ENCODE data around the gene SIRT6.

Gene SIRT6

DNA sequence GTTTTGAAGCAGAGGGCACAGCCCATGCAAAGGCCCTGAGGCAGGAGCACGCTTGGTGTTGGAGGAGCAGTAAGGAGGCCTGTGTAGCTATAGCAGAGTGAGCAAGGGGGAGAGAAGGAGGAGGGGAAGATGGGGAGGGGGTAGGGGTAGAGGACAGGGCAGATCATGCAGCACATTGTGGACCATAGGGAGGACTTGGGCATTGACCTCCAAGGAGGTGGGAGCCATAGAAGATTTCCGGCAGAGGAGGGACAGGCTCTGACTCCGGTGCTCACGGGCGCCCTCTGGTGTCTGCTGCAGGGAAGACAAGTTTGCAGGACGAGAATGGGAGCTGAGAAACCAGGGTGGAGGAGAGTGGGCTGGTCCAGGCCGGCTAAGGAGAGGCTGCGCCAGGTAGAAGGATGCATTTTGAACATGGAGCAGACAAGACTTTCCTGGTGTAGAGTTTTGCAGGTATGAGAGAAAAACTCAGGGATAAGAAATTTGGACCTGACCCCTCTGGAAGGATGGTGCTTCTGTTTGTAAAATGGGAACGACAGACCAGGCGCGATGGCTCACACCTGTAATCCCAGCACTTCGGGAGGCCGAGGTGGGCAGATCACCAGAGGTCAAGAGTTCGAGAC lies 42.6 kb downstream of the SIRT6 start:
- TF ChIP-seq TAF1 (IDR thresholded peaks at IDR 0.05; ENCODE audit: low read depth) (no peak), RAD21 (IDR thresholded peaks at IDR 0.05; ENCODE audit: low read depth) (peak; percentile 67)

DNA sequence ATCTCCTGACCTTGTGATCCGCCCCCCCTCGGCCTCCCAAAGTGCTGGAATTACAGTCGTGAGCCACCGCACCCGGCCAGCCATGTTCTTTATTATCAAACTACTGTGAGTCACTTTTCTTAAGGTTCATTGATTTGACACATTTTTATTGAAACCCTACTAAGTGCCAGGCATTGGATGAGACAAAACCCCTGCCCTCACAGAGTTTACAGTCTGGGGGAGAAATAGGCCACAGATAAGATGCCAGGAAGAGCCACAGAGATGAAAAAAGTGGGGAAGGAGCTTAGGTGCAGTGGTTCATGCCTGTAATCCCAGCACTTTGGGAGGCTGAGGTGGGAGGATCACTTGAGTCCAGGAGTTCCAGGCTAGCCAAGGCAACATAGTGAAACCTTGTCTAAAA lies 43.9 kb downstream of the SIRT6 start:
- TF ChIP-seq ZBTB7A (IDR thresholded peaks at IDR 0.05; ENCODE audit: low read depth) (no peak), RAD21 (IDR thresholded peaks at IDR 0.05; ENCODE audit: low read depth) (no peak), TAF1 (IDR thresholded peaks at IDR 0.05; ENCODE audit: low read depth) (no peak), CEBPB (IDR thresholded peaks at IDR 0.05) (no peak), USF1 (IDR thresholded peaks at IDR 0.05) (no peak), CREB1 (IDR thresholded peaks at IDR 0.05; ENCODE audit: low read depth) (no peak), EP300 (IDR thresholded peaks at IDR 0.05; ENCODE audit: borderline replicate concordance) (no peak), YY1 (IDR thresholded peaks at IDR 0.05; ENCODE audit: low read depth) (no peak), NFIC (IDR thresholded peaks at IDR 0.05) (no peak), TCF12 (IDR thresholded peaks at IDR 0.05; ENCODE audit: low read depth) (no peak), EGR1 (IDR thresholded peaks at IDR 0.05) (no peak), TEAD4 (IDR thresholded peaks at IDR 0.05) (no peak)

DNA sequence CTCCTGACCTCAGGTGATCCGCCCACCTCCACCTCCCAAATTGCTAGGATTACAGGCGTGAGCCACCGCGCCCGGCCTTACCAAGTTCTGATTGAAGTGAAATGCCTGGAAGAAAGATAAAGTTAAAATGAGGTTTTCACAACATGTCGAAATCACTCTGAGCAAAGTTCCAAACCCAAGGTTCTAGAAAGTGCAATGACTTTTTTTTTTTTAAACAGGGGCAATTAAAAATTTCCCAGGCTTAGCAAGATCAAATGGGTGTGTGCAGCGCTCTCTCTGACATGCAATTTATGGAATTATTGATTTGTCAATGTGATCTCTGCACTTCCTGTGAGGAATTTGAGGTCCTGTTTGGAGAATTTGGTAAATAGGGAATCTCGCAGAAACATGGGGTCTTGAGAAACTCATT lies 45.7 kb downstream of the SIRT6 start:
- TF ChIP-seq NFIC (IDR thresholded peaks at IDR 0.05) (no peak), TEAD4 (IDR thresholded peaks at IDR 0.05) (no peak), RAD21 (IDR thresholded peaks at IDR 0.05; ENCODE audit: low read depth) (no peak), CEBPB (IDR thresholded peaks at IDR 0.05) (no peak)

DNA sequence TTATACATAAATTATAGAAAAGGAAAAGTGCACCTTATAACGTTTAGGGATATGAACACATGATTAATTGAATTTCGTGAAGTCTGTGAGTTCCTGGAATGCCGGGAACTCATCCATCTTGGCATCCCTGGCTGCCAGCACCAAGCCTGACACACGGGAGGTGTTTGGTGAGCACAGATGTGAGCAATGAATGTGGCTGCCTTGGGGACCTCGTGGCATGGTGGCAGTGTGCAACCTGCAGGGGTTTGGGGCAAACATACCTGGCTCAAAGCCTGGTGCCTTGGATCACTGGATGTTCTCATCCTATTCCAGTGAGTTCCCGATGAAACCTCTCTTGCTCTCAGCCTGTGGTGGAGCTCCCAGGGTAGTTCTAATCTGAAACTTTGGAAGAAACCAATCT lies 48.0 kb downstream of the SIRT6 start:
- TF ChIP-seq NFIC (IDR thresholded peaks at IDR 0.05) (no peak), TEAD4 (IDR thresholded peaks at IDR 0.05) (0 out of 2 replicates have a peak, but pooled peaks have one; percentile 15)

- TF ChIP-seq NFIC (IDR thresholded peaks at IDR 0.05) = peak; percentile 34; the same call in 1 of the 2 replicates
- no peak for TF ChIP-seq CREB1 (IDR thresholded peaks at IDR 0.05; ENCODE audit: low read depth)
- peak; percentile 89 for TF ChIP-seq USF1 (IDR thresholded peaks at IDR 0.05)
- TF ChIP-seq TEAD4 (IDR thresholded peaks at IDR 0.05) = peak; percentile 73
- 0 out of 2 replicates have a peak, but pooled peaks have one; percentile 17 for TF ChIP-seq FOXM1 (IDR thresholded peaks at IDR 0.05; ENCODE audit: borderline replicate concordance, low read depth)
- no peak for TF ChIP-seq RAD21 (IDR thresholded peaks at IDR 0.05; ENCODE audit: low read depth)
- TF ChIP-seq YY1 (IDR thresholded peaks at IDR 0.05; ENCODE audit: low read depth) = no peak
- TF ChIP-seq ZBTB7A (IDR thresholded peaks at IDR 0.05; ENCODE audit: low read depth) = no peak
- TF ChIP-seq TAF1 (IDR thresholded peaks at IDR 0.05; ENCODE audit: low read depth) = no peak
- no peak for TF ChIP-seq REST (IDR thresholded peaks at IDR 0.05; ENCODE audit: low read depth)
- no peak for TF ChIP-seq CEBPB (IDR thresholded peaks at IDR 0.05)
- TF ChIP-seq, protein P1, sequence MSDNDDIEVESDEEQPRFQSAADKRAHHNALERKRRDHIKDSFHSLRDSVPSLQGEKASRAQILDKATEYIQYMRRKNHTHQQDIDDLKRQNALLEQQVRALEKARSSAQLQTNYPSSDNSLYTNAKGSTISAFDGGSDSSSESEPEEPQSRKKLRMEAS (IDR thresholded peaks at IDR 0.05) = peak; percentile 49; the same call in 1 of the 2 replicates
- TF ChIP-seq EP300 (IDR thresholded peaks at IDR 0.05; ENCODE audit: borderline replicate concordance) = peak; percentile 63
- TF ChIP-seq TCF12 (IDR thresholded peaks at IDR 0.05; ENCODE audit: low read depth) = peak; percentile 46; the same call in 1 of the 2 replicates
- no peak for TF ChIP-seq EGR1 (IDR thresholded peaks at IDR 0.05)
These were observed 51.5 kb downstream of the SIRT6 start for GRCh38 chr19:4130744-4131438.

GRCh38 chr19:4124638-4125037 lies 57.7 kb downstream of the SIRT6 start:
- TF ChIP-seq NFIC (IDR thresholded peaks at IDR 0.05) = no peak
- TF ChIP-seq TEAD4 (IDR thresholded peaks at IDR 0.05) = no peak
- TF ChIP-seq CREB1 (IDR thresholded peaks at IDR 0.05; ENCODE audit: low read depth) = no peak
- no peak for TF ChIP-seq RAD21 (IDR thresholded peaks at IDR 0.05; ENCODE audit: low read depth)
- no peak for TF ChIP-seq TAF1 (IDR thresholded peaks at IDR 0.05; ENCODE audit: low read depth)
- TF ChIP-seq REST (IDR thresholded peaks at IDR 0.05; ENCODE audit: low read depth) = no peak
- no peak for TF ChIP-seq EGR1 (IDR thresholded peaks at IDR 0.05)
- no peak for TF ChIP-seq USF1 (IDR thresholded peaks at IDR 0.05)
- TF ChIP-seq EP300 (IDR thresholded peaks at IDR 0.05; ENCODE audit: borderline replicate concordance) = no peak
- TF ChIP-seq, protein P1 (IDR thresholded peaks at IDR 0.05) = no peak

Measured in Ishikawa (cell line).